ENCODE results near the gene SH3TC1. TPM values are rescaled to one million over a fixed set of nuclear protein-coding genes. Genes with fewer than 3 reads are reported as not detected.

SH3TC1 gene
- total RNA-seq, 8 experiments from 2014 or later: 0.96 to 22.2 (median 3.6) TPM

DNA sequence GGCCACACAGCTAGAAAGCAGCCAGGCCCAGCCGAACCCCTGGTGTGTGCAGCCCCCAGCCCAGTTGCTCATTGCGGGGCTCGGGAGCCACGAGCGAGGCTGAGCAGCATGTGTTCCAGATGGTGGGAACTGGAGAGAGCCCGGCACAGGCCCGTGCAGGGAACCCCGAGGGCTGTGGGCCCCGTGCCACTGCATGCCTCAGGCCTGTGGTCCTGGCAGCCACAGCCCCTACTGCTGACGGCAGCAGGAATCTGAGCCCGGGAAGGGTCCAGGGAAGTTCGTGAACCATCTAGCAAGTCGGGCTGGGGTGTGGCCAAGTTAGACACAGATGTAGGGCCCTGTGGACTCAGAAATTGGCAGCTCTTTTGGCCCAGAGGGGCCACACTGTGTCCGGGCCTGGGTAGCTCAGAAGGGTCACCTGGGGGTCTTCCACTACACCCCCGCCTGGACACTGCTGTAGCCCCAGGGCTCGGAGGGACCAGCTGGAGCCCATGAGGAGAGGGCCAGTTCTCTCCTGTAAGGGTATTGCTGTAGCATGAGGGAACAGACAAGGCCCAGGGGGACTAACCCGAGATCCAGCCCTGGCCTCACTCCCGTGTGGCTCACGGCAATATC lies 82.5 kb downstream of the SH3TC1 start:
- WGBS, 10 experiments: 48 to 87% (median 76%) methylated on average over 3 to 6 of the region's 19 CpGs; no CpG with 5 or more reads in 7 of the 10 experiments
- H3K27ac ChIP-seq: no peak overlapping the region
- peak in 3 of 8 experiments; percentile 13 to 85 (median 43) for ATAC-seq (replicated peaks in 6 of 8)
- peaks cover 21 to 23% of the 10 kb centered on the region in 2 donors for H3K4me1 ChIP-seq (replicated peaks in 1 of 2)
- H3K4me3 ChIP-seq: no peak overlapping the region
- in situ Hi-C loops (cut with MboI; ENCODE audit: low pct_unique_long_range_greater_than_20kb in 2 of 9, low sequenced_read_pairs in 9 of 9, unreplicated experiment in 9 of 9): no loop called here

DNA sequence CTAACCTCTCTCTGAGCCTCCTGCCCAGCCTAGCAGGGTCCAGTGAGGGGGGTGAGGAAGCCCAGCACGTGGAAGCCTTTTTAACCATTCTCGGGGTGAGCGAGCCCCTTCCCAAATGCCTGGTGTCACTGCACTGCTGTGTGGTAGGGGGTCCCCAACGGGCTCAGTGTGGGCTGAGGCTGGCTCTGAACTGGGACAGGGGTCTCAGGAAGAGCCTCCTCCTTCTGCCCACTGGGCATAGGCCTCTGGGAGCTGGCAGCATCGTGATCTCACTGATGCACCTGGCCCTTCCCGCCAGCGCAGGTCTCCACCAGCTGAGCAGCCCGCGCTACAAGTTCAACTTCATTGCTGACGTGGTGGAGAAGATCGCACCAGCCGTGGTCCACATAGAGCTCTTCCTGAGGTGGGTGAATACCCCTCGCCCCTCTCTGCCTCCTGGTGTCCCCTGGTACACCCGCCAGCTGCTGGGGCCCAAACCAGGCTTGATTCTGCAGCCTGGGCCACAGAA lies 83.1 kb downstream of the SH3TC1 start:
- no peak for ATAC-seq (replicated peaks in 6 of 8)
- WGBS, 10 experiments: 67 to 100% methylated on average over 2 to 6 of the region's 14 CpGs; no CpG with 5 or more reads in 8 of the 10 experiments

DNA sequence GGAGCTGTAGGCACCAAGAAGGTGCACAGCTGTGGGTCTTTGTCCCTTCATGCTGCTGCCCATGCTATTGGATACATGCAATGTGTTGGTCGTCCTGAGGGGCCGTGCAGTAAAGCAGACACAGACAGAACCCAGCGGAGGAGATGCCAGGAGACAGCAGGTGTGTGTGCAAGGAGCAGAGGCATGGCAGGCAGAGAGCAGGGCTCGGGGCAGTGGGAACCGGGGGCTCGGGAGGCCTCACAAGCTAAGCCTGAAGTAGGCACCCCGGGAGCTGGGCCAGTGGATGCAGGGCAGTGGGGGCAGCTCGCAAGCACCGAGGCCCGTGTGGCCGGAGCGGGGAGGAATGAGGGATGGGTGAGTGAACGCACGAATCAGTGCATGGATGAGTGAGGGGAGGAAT lies 83.7 kb downstream of the SH3TC1 start:
- H3K4me3 ChIP-seq: no peak overlapping the region
- H3K4me1 ChIP-seq (replicated peaks in 1 of 2): peaks cover 21 to 23% of the 10 kb centered on the region in 2 donors
- in situ Hi-C loops (cut with MboI; ENCODE audit: low pct_unique_long_range_greater_than_20kb in 2 of 9, low sequenced_read_pairs in 9 of 9, unreplicated experiment in 9 of 9): no loop called here
- 79 to 100% (median 82%) methylated on average over 1 to 7 of the region's 14 CpGs; no CpG with 5 or more reads in 3 of the 10 experiments for WGBS, 10 experiments
- no peak overlapping the region for H3K27ac ChIP-seq
- no peak for ATAC-seq (replicated peaks in 6 of 8)

More for the DNA sequence above, 83.1 kb downstream of the SH3TC1 start:
- H3K4me1 ChIP-seq (replicated peaks in 1 of 2): peaks cover 21 to 23% of the 10 kb centered on the region in 2 donors
- no peak overlapping the region for H3K4me3 ChIP-seq
- in situ Hi-C loops (cut with MboI; ENCODE audit: low pct_unique_long_range_greater_than_20kb in 2 of 9, low sequenced_read_pairs in 9 of 9, unreplicated experiment in 9 of 9): no loop called here
- H3K27ac ChIP-seq: no peak overlapping the region

DNA sequence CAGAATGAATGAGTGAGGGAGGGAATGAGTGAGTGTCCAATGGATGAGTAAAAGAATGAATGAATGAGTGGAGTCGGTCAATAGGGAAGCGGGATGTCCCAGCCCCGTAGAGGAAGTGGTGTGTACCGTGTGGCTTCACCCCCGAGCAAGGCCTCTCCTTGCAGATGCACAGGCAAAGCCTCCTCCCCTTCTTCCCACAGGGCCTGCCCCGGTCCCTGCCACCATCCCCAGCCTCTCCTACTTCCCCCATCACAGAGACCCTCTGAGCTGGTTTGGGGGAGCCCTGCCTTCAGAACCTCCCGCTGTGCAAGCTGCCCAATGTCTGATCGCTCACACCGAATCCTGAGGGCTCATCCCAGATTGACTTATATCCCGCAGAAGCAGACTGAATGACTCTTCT lies 84.1 kb downstream of the SH3TC1 start:
- WGBS, 10 experiments: 80 to 100% (median 80%) methylated on average over 1 to 4 of the region's 10 CpGs; no CpG with 5 or more reads in 6 of the 10 experiments
- H3K4me1 ChIP-seq (replicated peaks in 1 of 2): peaks cover 20% of the 10 kb centered on the region in 2 donors
- no peak overlapping the region for H3K27ac ChIP-seq
- no peak overlapping the region for H3K4me3 ChIP-seq
- in situ Hi-C loops (cut with MboI; ENCODE audit: low pct_unique_long_range_greater_than_20kb in 2 of 9, low sequenced_read_pairs in 9 of 9, unreplicated experiment in 9 of 9): no loop called here
- ATAC-seq (replicated peaks in 6 of 8): peak in 2 of 8 experiments; percentile 13 to 22

DNA sequence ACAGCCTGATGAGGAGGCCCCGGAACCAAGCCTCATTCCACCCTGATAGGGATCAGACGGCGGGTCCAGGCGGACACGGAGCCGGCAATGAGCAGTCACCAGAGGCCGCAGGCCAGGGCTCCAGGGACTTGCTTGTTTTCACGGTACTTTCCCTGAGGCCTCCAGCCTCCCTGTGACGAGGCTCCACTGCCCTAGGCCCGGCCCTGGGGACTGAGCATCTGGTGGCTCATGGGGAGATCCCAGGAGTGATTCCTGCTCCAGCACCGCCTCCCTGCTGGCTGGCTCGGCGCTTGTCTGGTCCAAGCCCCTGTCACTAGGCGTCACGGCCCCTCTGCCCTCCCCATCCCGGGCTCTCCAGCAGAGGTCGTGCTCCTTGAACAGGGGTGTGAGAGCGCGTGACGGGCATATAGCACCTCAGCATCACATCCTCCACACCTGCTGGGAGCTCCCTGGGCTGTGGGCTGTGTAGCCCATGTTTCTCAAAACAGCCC lies 84.6 kb downstream of the SH3TC1 start:
- peak in 3 of 8 experiments; percentile 58 to 78 (median 74) for ATAC-seq (replicated peaks in 6 of 8)
- WGBS, 10 experiments: 40 to 96% (median 71%) methylated on average over 1 to 9 of the region's 20 CpGs; no CpG with 5 or more reads in 7 of the 10 experiments
- in situ Hi-C loops (cut with MboI; ENCODE audit: low pct_unique_long_range_greater_than_20kb in 2 of 9, low sequenced_read_pairs in 9 of 9, unreplicated experiment in 9 of 9): no loop called here
- Histone ChIP-seq H3K4me1 (replicated peaks in 1 of 2) (peaks cover 15 to 16% of the 10 kb centered on the region in 2 donors), H3K27ac (no peak overlapping the region), H3K4me3 (no peak overlapping the region)

DNA sequence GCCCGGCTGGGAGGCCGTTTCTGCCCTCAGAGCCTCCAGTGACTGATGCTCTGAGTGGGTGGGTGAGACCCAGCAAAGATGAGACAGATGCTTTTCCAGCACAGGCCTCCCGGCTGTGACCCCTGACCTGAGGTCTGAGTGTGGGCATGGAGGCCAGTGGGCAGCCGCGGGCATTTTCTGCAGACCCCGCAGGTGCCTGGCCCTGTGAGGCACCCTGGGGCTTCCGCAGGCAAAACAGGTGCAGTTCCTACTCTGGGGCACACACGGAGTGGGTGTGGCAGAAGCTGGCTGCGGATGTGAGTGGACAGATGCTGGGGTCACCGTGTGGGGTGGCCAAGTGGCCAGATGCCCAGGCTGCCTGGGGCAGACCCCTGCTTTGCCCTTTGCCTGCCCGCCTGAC lies 85.3 kb downstream of the SH3TC1 start:
- no peak for ATAC-seq (replicated peaks in 6 of 8)
- in situ Hi-C loops (cut with MboI; ENCODE audit: low pct_unique_long_range_greater_than_20kb in 2 of 9, low sequenced_read_pairs in 9 of 9, unreplicated experiment in 9 of 9): no loop called here
- WGBS, 10 experiments: 74 to 100% methylated on average over 1 to 3 of the region's 11 CpGs; no CpG with 5 or more reads in 8 of the 10 experiments

DNA sequence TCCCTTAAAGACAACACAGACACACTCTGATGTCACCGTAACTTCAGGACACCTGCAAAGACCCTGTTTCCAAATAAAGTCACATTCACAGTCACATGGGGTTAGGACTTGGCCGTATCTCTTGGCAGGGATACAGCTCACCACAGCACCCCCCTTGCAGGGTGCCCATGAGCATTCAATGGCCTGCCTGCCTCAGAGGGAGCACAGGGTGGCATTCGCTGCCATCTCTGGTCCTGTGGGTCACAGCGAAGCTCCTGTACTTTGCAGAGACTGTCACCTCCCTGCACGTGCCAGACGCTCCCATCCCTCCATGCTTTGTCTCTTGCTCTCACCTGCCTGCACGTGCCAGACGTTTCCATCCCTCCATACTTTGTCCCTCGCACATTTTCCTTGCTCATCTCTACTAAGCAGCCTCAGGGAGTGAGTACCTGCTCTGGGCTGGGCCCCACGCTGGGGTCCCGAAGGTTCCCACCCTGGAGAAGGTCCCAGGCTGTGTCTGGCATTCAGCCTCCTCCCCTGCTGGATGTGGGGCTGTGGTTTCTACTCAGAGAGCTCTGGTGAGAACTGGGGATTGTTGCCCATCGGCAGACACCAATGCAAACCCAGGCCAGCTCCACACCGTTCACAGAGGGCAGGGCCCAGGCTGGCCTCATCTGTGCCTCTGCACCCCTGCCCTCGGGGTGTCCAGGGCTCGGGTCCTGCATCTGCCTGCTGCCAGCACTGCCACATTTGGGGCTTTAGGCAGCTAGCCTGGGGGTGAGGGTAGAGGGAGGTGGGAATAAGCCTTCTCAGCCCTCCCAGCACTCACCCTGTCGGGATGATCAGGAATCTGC lies 86.3 kb downstream of the SH3TC1 start:
- 20 to 100% (median 66%) methylated on average over 1 to 9 of the region's 16 CpGs; no CpG with 5 or more reads in 4 of the 10 experiments for WGBS, 10 experiments
- Histone ChIP-seq H3K4me1 (replicated peaks in 1 of 2) (peaks cover 9 to 13% of the 10 kb centered on the region in 2 donors), H3K4me3 (no peak overlapping the region), H3K27ac (no peak overlapping the region)
- ATAC-seq (replicated peaks in 6 of 8): no peak
- in situ Hi-C loops (cut with MboI; ENCODE audit: low pct_unique_long_range_greater_than_20kb in 2 of 9, low sequenced_read_pairs in 9 of 9, unreplicated experiment in 9 of 9): no loop called here

More for the DNA sequence above, 85.3 kb downstream of the SH3TC1 start:
- Histone ChIP-seq H3K27ac (no peak overlapping the region), H3K4me3 (no peak overlapping the region), H3K4me1 (replicated peaks in 1 of 2) (peaks cover 9 to 16% of the 10 kb centered on the region in 2 donors)

DNA sequence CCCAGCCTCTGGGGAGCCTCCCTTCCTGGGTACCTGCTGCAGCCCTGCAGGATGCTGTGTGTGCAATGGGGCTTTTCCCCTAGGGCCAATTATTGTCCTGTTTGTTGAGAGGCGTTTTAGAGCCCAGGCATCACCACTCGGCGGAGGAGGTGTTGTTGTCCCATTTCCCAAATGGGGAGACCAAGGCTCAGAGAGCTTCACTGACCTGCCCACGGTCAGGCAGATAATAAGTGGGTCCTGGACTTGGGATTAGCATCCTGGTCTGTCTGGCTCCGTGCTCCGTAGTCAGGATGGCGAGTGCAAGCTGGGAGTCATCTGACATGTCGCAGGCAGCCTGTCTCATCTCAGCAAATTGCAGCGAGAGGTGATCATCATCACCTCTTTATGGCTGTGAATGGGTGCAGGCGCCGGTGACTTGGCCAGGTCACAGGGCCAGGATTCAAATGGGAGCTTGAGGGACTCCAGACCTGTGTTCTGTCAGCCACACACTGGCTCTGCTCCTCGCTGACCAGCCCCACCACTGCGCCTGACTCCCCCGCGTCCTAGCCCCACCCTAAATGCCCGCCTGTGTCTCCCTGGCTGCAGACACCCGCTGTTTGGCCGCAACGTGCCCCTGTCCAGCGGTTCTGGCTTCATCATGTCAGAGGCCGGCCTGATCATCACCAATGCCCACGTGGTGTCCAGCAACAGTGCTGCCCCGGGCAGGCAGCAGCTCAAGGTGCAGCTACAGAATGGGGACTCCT lies 87.1 kb downstream of the SH3TC1 start:
- Histone ChIP-seq H3K4me3 (no peak overlapping the region), H3K4me1 (replicated peaks in 1 of 2) (peaks cover 9 to 10% of the 10 kb centered on the region in 2 donors), H3K27ac (no peak overlapping the region)
- WGBS, 10 experiments: 59 to 100% (median 79%) methylated on average over 1 to 9 of the region's 23 CpGs; no CpG with 5 or more reads in 5 of the 10 experiments
- in situ Hi-C loops (cut with MboI; ENCODE audit: low pct_unique_long_range_greater_than_20kb in 2 of 9, low sequenced_read_pairs in 9 of 9, unreplicated experiment in 9 of 9): no loop called here
- peak in 1 of 8 experiments; percentile 44 for ATAC-seq (replicated peaks in 6 of 8)

DNA sequence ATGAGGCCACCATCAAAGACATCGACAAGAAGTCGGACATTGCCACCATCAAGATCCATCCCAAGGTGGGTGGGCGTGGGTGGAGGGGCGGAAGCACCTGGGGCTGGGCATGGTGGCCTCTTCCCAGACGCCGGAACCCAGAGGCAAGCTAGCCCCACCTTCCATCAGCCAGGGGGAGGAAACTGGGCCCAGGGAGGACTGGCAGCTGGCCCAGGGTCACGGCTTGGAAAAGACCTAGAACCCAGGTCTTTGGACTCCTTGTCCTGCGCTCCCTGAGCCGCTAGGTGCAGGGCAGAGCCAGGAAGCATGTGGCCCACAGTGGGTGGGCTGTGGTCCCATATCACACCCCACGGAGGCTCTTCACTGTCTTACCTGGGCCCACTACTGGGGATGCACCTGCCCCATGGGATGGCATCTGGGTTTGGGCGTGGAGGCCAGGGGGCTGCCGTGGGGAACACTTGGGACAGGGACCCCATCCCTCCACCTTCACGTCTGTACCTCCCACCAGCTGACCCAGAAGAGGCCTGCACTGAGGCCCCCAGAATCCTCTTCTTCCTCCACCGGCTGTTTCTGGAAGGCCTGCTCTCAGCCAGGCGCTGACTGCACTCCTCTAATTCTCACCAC lies 87.7 kb downstream of the SH3TC1 start:
- H3K4me3 ChIP-seq: no peak overlapping the region
- H3K27ac ChIP-seq: no peak overlapping the region
- ATAC-seq (replicated peaks in 6 of 8): no peak
- WGBS, 10 experiments: 80 to 100% methylated on average over 1 to 3 of the region's 15 CpGs; no CpG with 5 or more reads in 8 of the 10 experiments
- H3K4me1 ChIP-seq (replicated peaks in 1 of 2): peaks cover 9 to 10% of the 10 kb centered on the region in 2 donors
- in situ Hi-C loops (cut with MboI; ENCODE audit: low pct_unique_long_range_greater_than_20kb in 2 of 9, low sequenced_read_pairs in 9 of 9, unreplicated experiment in 9 of 9): no loop called here

DNA sequence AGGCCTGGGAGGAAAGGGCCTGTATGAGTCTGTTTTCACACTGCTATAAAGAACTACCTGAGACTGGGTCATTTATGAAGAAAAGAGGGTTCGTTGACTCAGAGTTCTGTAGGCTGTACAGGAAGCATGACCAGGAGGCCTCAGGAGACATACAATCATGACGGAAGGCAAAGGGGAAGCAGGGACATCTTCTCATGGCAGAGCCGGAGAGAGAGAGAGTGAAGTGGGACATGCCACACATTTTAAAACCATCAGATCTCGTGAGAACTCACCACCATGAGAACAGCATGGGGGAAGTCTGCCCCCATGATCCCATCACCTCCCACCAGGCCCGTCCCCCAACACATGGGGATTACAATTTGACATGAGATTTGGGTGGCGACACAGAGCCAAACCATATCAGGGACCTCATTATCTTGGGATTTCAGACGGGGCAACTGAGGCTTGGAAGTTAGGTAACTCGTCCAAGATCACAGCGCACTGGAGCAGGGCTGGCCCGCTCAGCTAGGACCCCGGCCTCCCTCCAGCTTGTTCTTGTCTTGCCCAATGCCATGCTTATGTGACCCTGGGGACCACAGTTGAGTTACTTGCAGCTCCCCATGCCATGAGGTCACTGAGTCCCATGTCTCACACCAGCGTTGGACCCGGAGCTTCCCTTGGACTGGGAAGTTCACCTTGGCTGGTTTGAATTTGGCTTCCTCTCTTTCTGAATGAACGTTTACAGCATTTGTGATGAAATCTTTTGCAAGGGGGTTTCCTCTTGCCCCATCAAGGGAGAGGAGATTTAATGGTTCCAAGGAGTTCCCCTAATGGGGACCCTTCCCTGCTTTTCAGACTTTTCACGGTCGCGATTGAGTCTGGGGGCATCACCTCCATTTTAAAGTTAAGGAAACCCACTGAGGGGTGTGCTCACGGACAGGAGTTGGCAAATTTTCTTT lies 88.5 kb downstream of the SH3TC1 start:
- Histone ChIP-seq H3K27ac (no peak overlapping the region), H3K4me1 (replicated peaks in 1 of 2) (peaks cover 9 to 10% of the 10 kb centered on the region in 2 donors), H3K4me3 (no peak overlapping the region)
- in situ Hi-C loops (cut with MboI; ENCODE audit: low pct_unique_long_range_greater_than_20kb in 2 of 9, low sequenced_read_pairs in 9 of 9, unreplicated experiment in 9 of 9): no loop called here
- WGBS, 10 experiments: 65 to 100% (median 89%) methylated on average over 1 to 8 of the region's 18 CpGs; no CpG with 5 or more reads in 3 of the 10 experiments
- no peak for ATAC-seq (replicated peaks in 6 of 8)

DNA sequence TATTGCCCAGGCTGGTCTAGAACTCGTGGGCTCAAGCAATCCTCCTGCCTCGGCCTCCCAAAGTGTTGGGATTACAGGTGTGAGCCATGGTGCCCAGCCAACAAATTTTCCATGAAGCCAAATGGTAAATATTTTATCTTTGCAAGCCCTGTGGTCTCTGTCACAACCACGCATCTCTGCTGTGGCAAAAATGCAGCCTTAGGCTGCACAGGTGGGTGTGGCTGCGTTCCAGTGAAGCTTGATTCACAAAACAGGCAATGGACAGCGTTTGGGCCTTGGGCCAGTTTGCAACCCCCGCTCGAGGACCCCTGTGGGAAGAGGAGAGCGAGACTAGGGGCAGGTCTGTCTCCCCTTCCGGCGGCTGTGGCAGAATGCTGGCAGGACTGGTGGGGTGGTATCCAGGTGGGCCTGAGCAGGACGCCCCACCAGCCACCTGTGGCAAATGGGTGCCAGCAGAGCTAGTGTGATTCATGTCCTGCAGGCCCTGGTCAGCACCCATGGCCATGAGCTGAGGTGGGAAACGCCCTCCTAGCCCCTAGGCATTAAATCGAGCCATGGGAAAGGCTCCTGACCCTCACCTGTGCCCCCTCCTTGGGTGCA lies 90.2 kb downstream of the SH3TC1 start:
- no peak overlapping the region for H3K27ac ChIP-seq
- H3K4me1 ChIP-seq (replicated peaks in 1 of 2): no peaks in the 10 kb centered on the region
- in situ Hi-C loops (cut with MboI; ENCODE audit: low pct_unique_long_range_greater_than_20kb in 2 of 9, low sequenced_read_pairs in 9 of 9, unreplicated experiment in 9 of 9): no loop called here
- ATAC-seq (replicated peaks in 6 of 8): no peak
- no peak overlapping the region for H3K4me3 ChIP-seq
- WGBS, 10 experiments: 32 to 100% (median 60%) methylated on average over 1 to 4 of the region's 13 CpGs; no CpG with 5 or more reads in 5 of the 10 experiments

Data from motor neuron (in vitro differentiated cells).